Measurements from ENCODE around the gene CPN1.

CPN1 gene

GRCh38 chr10:99995269-99995668 lies 86.4 kb downstream of the CPN1 start:
- H3K27ac ChIP-seq, result peak overlapping the region; percentile 43
- TF ChIP-seq CTCF (conservative IDR thresholded peaks at IDR 0.05), result no peak

DNA sequence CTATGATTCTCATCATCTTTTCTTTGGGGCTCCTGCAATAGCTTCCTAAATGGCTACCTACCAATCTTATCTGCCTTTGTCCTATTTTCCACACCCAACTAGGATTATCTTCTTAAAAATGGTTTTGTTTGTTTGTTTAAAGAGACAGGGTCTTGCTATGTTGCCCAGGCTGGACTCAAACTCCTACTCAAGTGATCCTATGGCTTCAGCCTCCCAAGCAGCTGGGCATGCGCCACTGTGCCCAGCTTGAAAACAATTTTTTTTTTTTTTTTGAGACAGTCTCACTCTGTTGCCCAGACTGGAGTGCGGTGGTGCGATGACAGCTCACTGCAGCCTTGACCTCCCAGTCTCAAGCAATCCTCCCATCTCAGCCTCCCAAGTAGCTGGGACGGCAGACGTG lies 86.9 kb downstream of the CPN1 start:
- no peak overlapping the region; the same call in 1 of the 2 replicates for H3K27ac ChIP-seq
- TF ChIP-seq CTCF (conservative IDR thresholded peaks at IDR 0.05), result no peak

GRCh38 chr10:99993701-99994689 lies 87.7 kb downstream of the CPN1 start:
- no peak for TF ChIP-seq CTCF (conservative IDR thresholded peaks at IDR 0.05)

More at GRCh38 chr10:99993701-99994689, 87.7 kb downstream of the CPN1 start:
- no peak overlapping the region for H3K27ac ChIP-seq

Data from VCaP (cell line).